SU-DHL-6 (cell line): ENCODE results near the gene VSTM5.

Source experiments
- H2AFZ ChIP-seq: fragments of 200-600 bp; sonication (generic); 2 replicates; pipeline ENCODE4 v1.6.1; 2014; ENCODE audit warnings: low read depth, mild to moderate bottlenecking, moderate library complexity, mixed read lengths, antibody characterized with exemption, low read length; ENCODE audit not compliant: severe bottlenecking
- H3F3A ChIP-seq: fragments of 200-600 bp; shearing (Covaris generic); 2 replicates; pipeline ENCODE4 v1.6.0; 2016; ENCODE audit warnings: antibody characterized with exemption, mild to moderate bottlenecking; ENCODE audit not compliant: insufficient read depth
- H3K27ac ChIP-seq: fragments of 200-600 bp; sonication (generic); 2 replicates; pipeline ENCODE4 v1.5.1; 2016; ENCODE audit warnings: low read depth, mild to moderate bottlenecking, low read length, moderate library complexity, mixed read lengths
- H3K27me3 ChIP-seq: fragments of 200-600 bp; sonication (generic), shearing (Covaris generic); 2 replicates; pipeline ENCODE4 v1.6.0; 2014; ENCODE audit warnings: mild to moderate bottlenecking, low read length
- H3K36me3 ChIP-seq: fragments of 200-600 bp; sonication (generic); 2 replicates; pipeline ENCODE4 v1.6.1; 2014; ENCODE audit warnings: mild to moderate bottlenecking, low read length, mixed read lengths
- H3K4me2 ChIP-seq: fragments of 300-600, 200-600 bp; shearing (Covaris generic), sonication (generic); 2 replicates; pipeline ENCODE4 v1.6.0; 2014; ENCODE audit warnings: low read length, low read depth, mild to moderate bottlenecking; ENCODE audit not compliant: poor library complexity, severe bottlenecking
- H3K4me3 ChIP-seq: fragments of 200-600 bp; sonication (generic); 2 replicates; pipeline ENCODE4 v1.5.1; 2014; ENCODE audit warnings: antibody characterized with exemption, low read length, mild to moderate bottlenecking, mixed read lengths; ENCODE audit not compliant: insufficient read depth, poor library complexity, severe bottlenecking
- H3K79me2 ChIP-seq: fragments of 200-600 bp; sonication (generic); 2 replicates; pipeline ENCODE4 v1.6.1; 2014; ENCODE audit warnings: mild to moderate bottlenecking, low read length, moderate library complexity; ENCODE audit not compliant: insufficient read depth
- H3K9ac ChIP-seq: fragments of 200-600 bp; sonication (generic); 2 replicates; pipeline ENCODE4 v1.7.0; 2014; ENCODE audit warnings: mild to moderate bottlenecking, low read length
- H3K9me2 ChIP-seq: fragments of 200-600 bp; sonication (generic); replicated peaks from 2 replicates; pipeline ENCODE4 v1.6.1; 2014; ENCODE audit warnings: low read length; ENCODE audit not compliant: insufficient read depth
- H3K9me3 ChIP-seq: fragments of 200-600 bp; sonication (generic); 2 replicates; pipeline ENCODE4 v1.6.1; 2014; ENCODE audit warnings: low read length, mixed read lengths; ENCODE audit not compliant: insufficient read depth
- H4K20me1 ChIP-seq: fragments of 200-600 bp; sonication (generic); 2 replicates; pipeline ENCODE4 v1.6.1; 2014; ENCODE audit warnings: low read depth, mild to moderate bottlenecking, antibody characterized with exemption, low read length, moderate library complexity, mixed read lengths
- CTCF ChIP-seq: fragments of 200-600 bp; sonication (generic); IDR thresholded peaks from one replicate; pipeline ENCODE4 v1.5.1; 2017; ENCODE audit warnings: antibody characterized with exemption, mild to moderate bottlenecking, low read length, moderate library complexity; ENCODE audit not compliant: insufficient read depth, poor library complexity, severe bottlenecking
- EZH2phosphoT487 ChIP-seq: fragments of 200-600 bp; sonication (generic), shearing (Covaris generic); conservative IDR thresholded peaks from 2 replicates; pipeline ENCODE4 v1.6.1; 2018; ENCODE audit warnings: mild to moderate bottlenecking, antibody characterized with exemption, low read length, moderate library complexity, mixed read lengths

The VSTM5 gene

DNA sequence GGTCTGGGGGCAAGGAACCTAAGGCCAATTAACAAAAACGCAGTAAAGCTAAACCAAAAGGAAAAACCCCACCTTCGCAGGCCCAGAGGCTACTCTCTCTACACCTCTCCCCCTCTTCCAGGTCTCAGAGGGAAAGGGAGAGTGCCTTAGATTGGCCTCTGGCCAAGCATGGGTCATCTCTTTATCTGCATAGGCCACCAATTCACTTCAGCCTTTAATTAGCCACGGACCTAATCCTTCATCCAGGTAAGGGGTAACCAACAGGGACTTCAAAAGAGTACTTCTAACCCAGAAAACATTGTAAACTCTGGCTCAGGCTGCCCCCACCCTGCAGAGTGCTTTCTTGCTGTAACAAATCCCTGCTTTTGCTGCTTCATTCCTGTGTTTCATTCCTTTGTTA is 9.4 kb downstream of the VSTM5 start:
- TF ChIP-seq EZH2phosphoT487 (no peak), CTCF (no peak)
- Histone ChIP-seq H3K4me3 (no peak overlapping the region), H3K79me2 (no peaks in the 10 kb centered on the region), H4K20me1 (no peaks in the 10 kb centered on the region), H3K9me3 (no peaks in the 10 kb centered on the region), H3F3A (no peaks in the 10 kb centered on the region), H3K4me2 (no peak overlapping the region), H3K36me3 (no peaks in the 10 kb centered on the region), H3K9me2 (no peaks in the 10 kb centered on the region), H3K9ac (no peak overlapping the region), H3K27ac (no peak overlapping the region), H3K27me3 (no peaks in the 10 kb centered on the region), H2AFZ (no peak overlapping the region)

- Histone ChIP-seq H3K9me2 (no peaks in the 10 kb centered on the region), H3K27me3 (no peaks in the 10 kb centered on the region), H3F3A (no peaks in the 10 kb centered on the region), H3K36me3 (no peaks in the 10 kb centered on the region), H3K79me2 (no peaks in the 10 kb centered on the region), H4K20me1 (no peaks in the 10 kb centered on the region), H3K9ac (no peak overlapping the region), H3K4me2 (no peak overlapping the region), H3K4me3 (no peak overlapping the region), H3K27ac (no peak overlapping the region), H2AFZ (no peak overlapping the region), H3K9me3 (no peaks in the 10 kb centered on the region)
- no peak for TF ChIP-seq CTCF
- TF ChIP-seq EZH2phosphoT487: no peak
Observed at GRCh38 chr11:93840180-93840579, 10.2 kb downstream of the VSTM5 start.

- Histone ChIP-seq H4K20me1 (no peaks in the 10 kb centered on the region), H3K9me2 (no peaks in the 10 kb centered on the region), H3K27ac (no peak overlapping the region), H3K36me3 (no peaks in the 10 kb centered on the region), H3F3A (no peaks in the 10 kb centered on the region), H3K4me2 (no peak overlapping the region), H3K4me3 (no peak overlapping the region), H2AFZ (no peak overlapping the region), H3K9me3 (no peaks in the 10 kb centered on the region), H3K9ac (no peak overlapping the region), H3K79me2 (no peaks in the 10 kb centered on the region), H3K27me3 (no peaks in the 10 kb centered on the region)
- no peak for TF ChIP-seq CTCF
- no peak for TF ChIP-seq EZH2phosphoT487
Observed at GRCh38 chr11:93838967-93839366, 11.5 kb downstream of the VSTM5 start.

DNA sequence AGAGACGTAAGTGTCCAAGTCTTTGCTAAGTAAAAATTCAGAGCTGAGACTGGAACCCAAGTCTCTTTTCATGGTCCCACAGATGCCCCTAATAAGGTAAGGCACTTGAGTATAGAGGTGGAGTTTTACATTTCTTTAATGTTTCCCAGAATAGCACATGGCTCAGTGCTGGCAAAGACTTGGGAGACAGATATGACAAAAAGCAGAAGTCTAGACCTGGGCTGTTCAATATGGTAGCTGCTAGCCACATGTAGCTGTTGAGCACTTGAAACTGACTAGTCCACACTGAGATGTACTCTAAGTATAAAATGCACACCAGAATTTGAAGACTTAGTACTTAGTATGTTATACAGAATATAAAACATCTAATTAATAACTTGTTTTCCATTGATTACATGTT is 17.6 kb downstream of the VSTM5 start:
- TF ChIP-seq EZH2phosphoT487 (no peak), CTCF (no peak)
- no peaks in the 10 kb centered on the region for H3K27me3 ChIP-seq
- H3K9me3 ChIP-seq: no peaks in the 10 kb centered on the region
- no peak overlapping the region for H3K4me2 ChIP-seq
- no peak overlapping the region for H3K27ac ChIP-seq
- H2AFZ ChIP-seq: no peak overlapping the region
- H3F3A ChIP-seq: no peaks in the 10 kb centered on the region
- H3K4me3 ChIP-seq: no peak overlapping the region
- H3K79me2 ChIP-seq: no peaks in the 10 kb centered on the region
- H3K36me3 ChIP-seq: no peaks in the 10 kb centered on the region
- no peak overlapping the region for H3K9ac ChIP-seq
- no peaks in the 10 kb centered on the region for H4K20me1 ChIP-seq
- H3K9me2 ChIP-seq: no peaks in the 10 kb centered on the region
